Measurements from ENCODE around the gene ADAMTS9.

Gene ADAMTS9

GRCh38 chr3:64687781-64688604, at the start of gene ADAMTS9:
Gene ADAMTS9, minus strand, starts transcription at chr3:64688000. Its CDS starts 343 bp downstream, at chr3:64687657.
- DNase-seq = no peak

GRCh38 chr3:64732576-64732975, 44.8 kb upstream of the ADAMTS9 start:
- no peak for DNase-seq

- DNase-seq = no peak
These were observed 42.9 kb upstream of the ADAMTS9 start for GRCh38 chr3:64730681-64731080.

GRCh38 chr3:64728994-64729393, 41.2 kb upstream of the ADAMTS9 start:
- no peak for DNase-seq

GRCh38 chr3:64728428-64728827, 40.6 kb upstream of the ADAMTS9 start:
- no peak for DNase-seq

- no peak for DNase-seq
These were observed 38.8 kb upstream of the ADAMTS9 start for GRCh38 chr3:64726414-64727090.

GRCh38 chr3:64718976-64719375, 31.2 kb upstream of the ADAMTS9 start:
- DNase-seq = no peak

GRCh38 chr3:64717872-64718613, 30.2 kb upstream of the ADAMTS9 start:
- DNase-seq = no peak

GRCh38 chr3:64717411-64717810, 29.6 kb upstream of the ADAMTS9 start:
- no peak for DNase-seq

- DNase-seq = no peak
These were observed 28.4 kb upstream of the ADAMTS9 start for GRCh38 chr3:64716110-64716710.

- DNase-seq = no peak
These were observed 27.6 kb upstream of the ADAMTS9 start for GRCh38 chr3:64715211-64715982.

GRCh38 chr3:64708456-64708855, 20.7 kb upstream of the ADAMTS9 start:
- peak; percentile 35 for DNase-seq

GRCh38 chr3:64705946-64706345, 18.1 kb upstream of the ADAMTS9 start:
- DNase-seq = no peak

GRCh38 chr3:64696896-64697295, 9.1 kb upstream of the ADAMTS9 start:
- no peak for DNase-seq

- DNase-seq = no peak
These were observed 6.3 kb upstream of the ADAMTS9 start for GRCh38 chr3:64694114-64694513.

- no peak for DNase-seq
These were observed 5.2 kb upstream of the ADAMTS9 start for GRCh38 chr3:64693031-64693430.

GRCh38 chr3:64691051-64691450, 3.3 kb upstream of the ADAMTS9 start:
- DNase-seq = no peak

GRCh38 chr3:64687086-64687780, 567 bp downstream of the ADAMTS9 start:
- no peak for DNase-seq

GRCh38 chr3:64686446-64686908, 1.3 kb downstream of the ADAMTS9 start:
- DNase-seq = no peak

- peak; percentile 57 for DNase-seq
These were observed 1.9 kb downstream of the ADAMTS9 start for GRCh38 chr3:64685800-64686445.

GRCh38 chr3:64685331-64685799, 2.4 kb downstream of the ADAMTS9 start:
- no peak for DNase-seq

Data from DMS79 (cell line).